GM21576 (cell line): ENCODE measurements around the gene CTNS.

Experiments used
- ATAC-seq: cut with Tn5 transposase; IDR thresholded peaks from one replicate; pipeline ENCODE4 v1.9.1; 2021; ENCODE audit warnings: mild to moderate bottlenecking, moderate library complexity; ENCODE audit not compliant: unreplicated experiment

The CTNS gene

DNA sequence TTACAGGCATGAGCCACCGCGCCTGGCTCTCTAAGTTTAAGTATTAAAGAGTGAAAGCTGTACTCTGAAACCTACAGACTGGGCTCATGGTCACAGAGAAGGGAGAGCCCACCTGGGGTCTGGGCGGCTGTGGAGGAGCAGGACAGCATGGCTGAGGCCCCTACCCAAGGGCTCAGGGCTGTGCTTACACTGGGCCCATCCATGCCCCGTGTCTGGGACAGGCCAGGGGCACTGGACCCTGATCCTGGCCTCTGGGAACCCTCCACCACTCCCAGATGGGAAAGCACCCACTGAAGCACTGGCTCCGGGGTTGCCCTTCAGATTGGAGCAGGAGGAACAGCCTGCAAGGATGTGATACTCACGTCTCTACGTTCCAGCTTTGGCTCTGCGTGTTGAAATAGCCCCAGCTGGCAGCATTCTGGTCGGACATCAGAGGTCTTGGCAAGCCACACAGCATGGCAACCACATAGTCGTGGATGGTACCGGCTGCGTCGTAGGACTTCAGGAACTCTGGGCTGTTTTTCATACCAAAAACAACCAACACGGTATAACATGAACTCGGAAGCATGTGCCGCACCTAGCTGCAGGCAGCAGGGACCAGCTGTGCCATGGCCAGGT lies 13.5 kb upstream of the CTNS start:
- no peak for ATAC-seq

- ATAC-seq, result no peak
Measured at GRCh38 chr17:3626831-3627768, 9.5 kb upstream of the CTNS start.

- no peak for ATAC-seq
Measured at GRCh38 chr17:3627769-3628167, 8.8 kb upstream of the CTNS start.

- ATAC-seq, result no peak
Measured at GRCh38 chr17:3630781-3631180, 5.8 kb upstream of the CTNS start.

DNA sequence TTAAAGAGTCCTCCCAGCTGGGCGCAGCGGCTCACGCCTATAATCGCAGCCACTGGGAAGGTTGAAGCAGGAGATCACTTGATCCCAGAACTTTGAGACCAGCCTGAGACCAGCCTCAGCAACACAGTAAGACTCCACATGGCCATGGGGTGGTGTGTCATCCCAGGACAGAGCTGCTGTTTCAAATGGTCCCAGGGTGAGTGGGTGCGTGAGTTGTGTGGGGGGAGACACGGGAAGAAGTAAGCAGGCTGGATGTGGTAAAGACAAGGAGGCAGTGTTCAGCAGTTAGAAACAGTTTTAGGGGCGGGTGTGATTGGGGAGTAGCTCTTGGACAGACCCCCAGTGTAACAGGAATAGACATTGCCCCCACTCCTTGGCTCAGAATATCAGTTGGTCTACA lies 4.3 kb upstream of the CTNS start:
- ATAC-seq, result no peak

- peak; percentile 5 for ATAC-seq
Measured at GRCh38 chr17:3635474-3636153, 946 bp upstream of the CTNS start.

GRCh38 chr17:3636908-3637373 lies 381 bp downstream of the CTNS start:
- peak; percentile 16 for ATAC-seq

DNA sequence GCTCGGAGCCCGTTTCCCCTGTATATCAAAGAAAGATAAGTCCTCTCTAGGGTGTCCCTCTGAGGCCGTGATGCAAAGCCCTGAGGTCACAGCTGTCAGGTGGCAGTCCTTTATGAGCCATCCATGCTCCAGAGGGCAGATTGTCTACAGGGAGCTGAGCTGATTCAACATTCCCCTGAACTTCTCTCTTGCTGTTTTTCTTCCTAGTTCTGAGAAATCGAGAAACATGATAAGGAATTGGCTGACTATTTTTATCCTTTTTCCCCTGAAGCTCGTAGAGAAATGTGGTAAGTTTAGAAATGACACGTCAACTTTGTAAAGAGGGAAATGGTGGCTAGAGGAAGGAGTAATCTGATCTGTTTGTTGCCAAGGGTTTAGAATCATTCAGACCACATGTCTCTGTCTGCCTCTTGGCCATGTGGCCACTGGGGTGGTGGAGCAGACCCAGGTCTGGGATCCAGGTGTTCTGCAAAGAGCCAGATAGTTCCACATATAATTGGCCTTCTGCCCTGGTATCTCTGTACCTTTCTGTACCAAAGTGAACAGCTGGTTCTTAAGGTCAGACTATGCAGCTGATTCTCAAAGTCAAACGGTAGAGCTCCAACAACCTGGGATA lies 3.5 kb downstream of the CTNS start:
- ATAC-seq, result no peak

- no peak for ATAC-seq
Measured at GRCh38 chr17:3641014-3641413, 4.5 kb downstream of the CTNS start.

- no peak for ATAC-seq
Measured at GRCh38 chr17:3641717-3642486, 5.3 kb downstream of the CTNS start.

GRCh38 chr17:3643889-3644349 lies 7.4 kb downstream of the CTNS start:
- no peak for ATAC-seq

DNA sequence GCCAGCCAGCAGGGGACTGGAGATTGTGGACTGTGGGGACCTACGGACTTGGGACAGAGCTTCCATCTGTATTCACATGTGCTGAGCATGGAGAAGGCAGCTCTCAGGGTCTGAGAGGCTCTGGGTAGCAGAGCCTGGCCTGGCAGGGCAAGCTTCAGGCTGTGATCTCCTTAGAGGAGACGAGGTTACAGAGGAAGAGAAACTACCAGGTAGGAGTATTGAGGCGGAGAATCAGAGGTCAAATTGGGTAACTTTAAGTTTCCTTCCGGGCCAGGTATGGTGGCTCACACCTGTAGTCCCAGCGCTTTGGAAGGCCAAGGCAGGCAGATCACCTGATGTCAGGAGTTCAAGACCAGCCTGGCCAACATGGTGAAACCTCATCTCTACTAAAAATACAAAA lies 8.8 kb downstream of the CTNS start:
- ATAC-seq, result no peak

GRCh38 chr17:3647251-3647650 lies 10.7 kb downstream of the CTNS start:
- no peak for ATAC-seq

DNA sequence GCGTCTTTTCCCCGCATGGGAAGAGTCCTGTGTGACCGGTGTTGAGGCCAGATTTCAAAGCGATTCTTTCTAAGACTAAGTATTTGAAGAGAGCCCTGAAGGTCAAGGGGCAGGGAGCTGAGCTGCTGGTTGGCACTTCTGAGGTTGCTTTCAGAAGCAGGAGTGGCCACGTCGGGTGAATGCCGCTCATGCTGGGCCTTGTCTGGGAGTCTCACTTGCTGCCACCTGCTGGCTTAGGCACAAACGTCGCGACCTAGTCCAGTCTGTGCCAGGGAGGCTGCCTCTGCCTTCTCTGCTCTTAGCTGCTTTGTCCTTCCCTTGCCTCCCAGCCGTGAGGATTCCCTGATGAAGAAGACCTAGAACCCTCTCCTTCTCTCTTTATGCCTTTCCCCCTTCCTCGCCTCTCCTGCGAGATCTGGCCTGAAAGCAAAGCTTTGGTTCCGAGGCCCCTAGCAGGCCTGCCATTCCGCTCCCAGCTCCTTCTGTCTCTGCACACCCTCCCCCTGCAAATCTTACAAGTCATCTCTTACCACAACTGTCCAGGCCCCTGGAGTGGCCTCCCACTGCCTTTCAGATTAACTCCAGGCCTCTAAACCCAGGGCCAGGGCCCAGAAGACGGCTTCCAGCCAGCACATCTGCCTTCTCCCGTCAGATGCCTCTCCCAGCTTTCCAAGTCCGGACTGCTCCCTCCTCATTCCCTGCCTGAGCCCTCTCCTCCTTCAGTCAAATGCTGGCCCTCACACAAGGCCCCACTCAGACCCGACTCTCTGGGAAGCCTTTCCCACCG lies 11.4 kb downstream of the CTNS start:
- ATAC-seq, result no peak

GRCh38 chr17:3655766-3656165 lies 19.2 kb downstream of the CTNS start:
- ATAC-seq, result no peak

DNA sequence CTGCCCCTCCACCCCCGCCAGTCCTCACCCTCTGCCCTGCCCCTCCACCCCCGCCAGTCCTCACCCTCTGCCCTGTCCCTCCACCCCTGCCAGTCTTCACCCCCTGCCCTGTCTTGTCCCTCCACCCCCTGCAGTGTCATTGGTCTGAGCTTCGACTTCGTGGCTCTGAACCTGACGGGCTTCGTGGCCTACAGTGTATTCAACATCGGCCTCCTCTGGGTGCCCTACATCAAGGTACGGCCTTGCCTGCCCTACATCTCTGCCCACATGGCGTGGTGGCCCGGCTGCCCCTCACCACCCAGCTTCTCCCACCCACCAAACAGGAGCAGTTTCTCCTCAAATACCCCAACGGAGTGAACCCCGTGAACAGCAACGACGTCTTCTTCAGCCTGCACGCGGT lies 19.8 kb downstream of the CTNS start:
- ATAC-seq, result no peak

DNA sequence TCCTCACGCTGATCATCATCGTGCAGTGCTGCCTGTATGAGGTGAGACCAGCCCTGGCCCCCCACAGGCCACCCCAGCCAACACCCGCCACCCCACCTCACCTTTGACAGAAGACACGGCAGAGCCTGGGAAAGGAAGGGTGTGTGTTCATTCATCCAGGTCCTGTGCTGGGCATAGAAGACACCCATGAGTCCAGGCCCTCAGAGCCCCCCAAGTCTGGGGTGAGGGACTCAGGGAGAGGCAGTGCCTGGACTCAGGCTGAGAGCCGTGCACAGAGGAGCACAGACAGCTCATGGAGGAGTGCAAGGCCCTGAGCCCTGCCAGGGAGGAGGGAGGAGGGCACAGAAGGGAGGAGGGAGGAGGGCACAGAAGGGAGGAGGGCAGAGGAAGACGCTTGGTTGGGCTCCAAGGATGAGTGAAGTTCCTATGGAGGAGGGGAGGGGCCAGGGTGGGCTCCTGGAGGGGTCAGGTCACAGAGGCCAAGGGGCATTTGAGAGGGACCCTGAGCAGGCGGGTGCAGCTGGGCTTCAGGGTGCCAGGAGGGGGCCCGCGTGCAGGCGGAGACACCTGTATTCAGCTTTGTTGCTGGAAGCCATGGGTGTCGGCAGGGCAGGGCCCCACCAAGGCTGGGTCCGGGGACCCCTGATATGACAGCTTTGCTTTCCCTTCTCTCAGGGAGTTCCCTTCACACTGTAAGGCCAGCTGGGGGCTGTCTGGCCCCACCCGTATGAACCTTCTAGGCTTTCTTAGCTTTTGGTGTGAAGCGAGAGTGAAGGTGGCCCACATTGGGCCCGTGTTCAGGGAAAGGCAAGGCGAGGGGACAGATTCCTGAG lies 20.4 kb downstream of the CTNS start:
- ATAC-seq, result no peak

- no peak for ATAC-seq
Measured at GRCh38 chr17:3657588-3657869, 21.0 kb downstream of the CTNS start.
